HG03196 (cell line): ENCODE measurements around the gene ASCL5.

Experiments
- ATAC-seq: cut with Tn5 transposase; IDR thresholded peaks from one replicate; pipeline ENCODE4 v1.9.1; 2021; ENCODE audit not compliant: unreplicated experiment

The ASCL5 gene

DNA sequence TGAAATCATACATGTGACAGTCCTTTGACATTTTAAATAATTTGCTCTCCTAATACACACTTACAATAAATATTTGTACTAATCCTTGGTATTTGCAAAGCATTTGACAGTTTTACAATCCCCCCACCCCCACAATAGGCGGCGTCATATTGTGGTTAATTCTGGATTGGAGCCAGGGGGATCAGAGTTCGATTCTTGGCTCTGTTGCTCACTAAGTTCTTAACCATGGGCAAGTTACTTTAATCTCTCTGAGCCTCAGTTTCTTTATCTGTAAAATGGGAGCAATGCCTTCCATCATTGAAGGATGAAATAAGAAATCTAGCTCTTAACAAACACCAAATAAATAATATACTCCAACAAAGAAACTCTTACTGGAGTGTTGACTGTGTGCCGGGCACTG, 38.6 kb downstream of the ASCL5 start:
- ATAC-seq = no peak

DNA sequence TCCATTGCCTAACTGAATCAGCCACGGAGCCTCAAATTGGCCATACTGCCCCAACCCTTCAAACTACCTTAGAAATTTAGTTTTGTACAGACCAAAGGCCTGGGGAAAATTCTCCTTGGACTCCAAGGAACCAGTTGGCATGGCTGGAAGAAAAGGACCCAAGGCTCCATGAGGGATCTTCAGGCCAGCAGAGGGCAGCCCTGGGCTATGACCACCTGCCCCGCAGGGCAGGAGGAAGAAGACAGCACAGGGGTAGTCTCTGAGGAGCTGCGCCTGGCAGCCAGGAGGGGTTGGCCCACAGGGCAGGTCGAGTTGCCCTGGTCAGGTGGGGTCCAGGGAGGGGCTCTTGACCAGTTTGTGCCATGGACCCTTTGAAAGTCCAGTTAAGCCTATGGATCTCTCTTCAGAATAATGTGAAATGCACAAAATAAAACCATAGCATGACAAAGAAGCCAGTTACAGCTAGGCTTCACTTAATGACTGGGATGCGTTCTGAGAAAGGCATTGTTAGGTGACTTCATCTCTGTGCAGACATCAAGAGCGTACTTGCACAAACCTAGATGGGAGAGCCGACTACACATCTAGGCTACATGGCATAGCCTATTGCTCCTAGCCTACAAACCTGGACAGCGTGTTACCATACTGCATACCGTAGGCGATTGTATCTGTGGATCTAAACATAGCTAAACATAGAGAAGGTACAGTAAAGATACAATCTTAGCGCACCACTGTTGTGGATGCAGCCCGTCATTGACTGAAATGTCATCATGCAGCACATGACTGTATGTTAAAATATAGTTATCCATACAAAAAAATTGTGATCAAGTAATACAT, 40.9 kb downstream of the ASCL5 start:
- no peak for ATAC-seq

DNA sequence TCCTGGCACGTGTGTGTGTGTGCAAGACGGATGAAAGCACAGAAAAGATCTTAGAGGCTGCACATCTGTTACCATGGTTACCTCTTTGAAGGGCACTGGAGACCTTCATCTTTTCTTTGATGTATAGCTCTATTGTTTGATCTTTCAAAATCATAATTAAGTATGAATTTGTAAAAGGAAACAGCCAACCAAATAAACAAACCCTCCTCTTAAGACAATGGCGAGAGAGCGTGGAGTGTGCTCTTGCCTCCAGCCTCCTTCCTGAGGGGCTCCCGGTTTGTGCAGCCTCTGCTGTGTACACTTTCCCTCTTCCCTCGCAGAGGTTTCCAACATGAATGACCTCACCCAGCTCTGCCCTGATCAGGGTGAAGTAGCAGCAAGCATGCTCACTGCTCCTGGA, 42.7 kb downstream of the ASCL5 start:
- no peak for ATAC-seq

DNA sequence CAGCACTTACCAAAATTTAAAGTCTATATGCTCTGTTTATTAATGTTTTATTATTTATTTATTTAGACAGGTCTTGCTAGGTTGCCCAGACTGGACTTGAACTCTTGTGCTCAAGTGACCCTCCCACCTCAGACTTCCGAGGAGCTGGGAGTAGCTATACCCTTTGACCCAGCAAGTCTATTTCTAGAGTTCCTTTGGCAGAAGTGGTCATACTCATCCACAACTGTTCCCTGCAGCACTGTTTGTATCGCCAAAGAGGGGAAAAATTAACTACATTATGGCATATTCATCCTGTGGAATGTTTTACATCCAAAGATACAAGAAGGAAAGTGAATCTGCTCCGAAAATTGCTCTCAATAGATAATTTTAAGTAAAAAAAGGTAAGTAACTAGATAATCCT, 43.2 kb downstream of the ASCL5 start:
- ATAC-seq = no peak

DNA sequence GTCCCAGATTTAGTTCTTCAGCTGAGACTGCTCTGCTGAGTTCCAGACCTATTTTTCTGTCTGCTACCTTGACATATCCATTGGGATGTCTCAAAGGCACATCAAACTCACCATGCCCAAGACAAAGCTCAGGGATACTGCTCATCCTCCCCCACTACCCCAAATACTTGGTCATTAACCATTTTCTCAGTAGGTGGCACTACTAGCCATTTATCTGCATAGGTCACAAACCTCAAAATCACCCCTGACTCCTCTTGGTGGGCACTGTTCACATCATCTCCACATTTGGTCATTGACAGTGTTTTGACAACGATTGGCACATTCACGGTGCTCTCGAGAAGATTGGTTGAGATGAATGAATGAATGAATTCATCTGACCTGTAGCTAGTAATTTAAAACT, 46.8 kb downstream of the ASCL5 start:
- ATAC-seq = no peak

DNA sequence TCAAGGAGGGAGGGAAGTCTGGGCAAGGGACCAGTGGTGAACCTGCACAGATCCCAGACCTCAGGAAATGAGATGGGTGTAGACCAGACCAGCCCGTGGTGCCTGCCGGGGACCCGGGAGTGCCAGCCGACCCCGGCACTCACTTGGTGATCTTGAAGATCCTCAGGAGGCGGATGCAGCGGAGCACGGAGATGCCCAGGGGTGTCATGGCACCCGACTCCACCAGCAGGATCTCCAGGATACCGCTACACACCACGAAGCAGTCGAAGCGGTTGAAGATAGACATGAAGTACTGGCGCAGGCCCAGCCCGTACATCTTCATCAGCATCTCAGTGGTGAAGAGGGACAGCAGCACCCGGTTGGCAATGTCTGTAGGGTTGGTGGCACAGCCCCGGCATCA, 49.2 kb downstream of the ASCL5 start:
- ATAC-seq = no peak

DNA sequence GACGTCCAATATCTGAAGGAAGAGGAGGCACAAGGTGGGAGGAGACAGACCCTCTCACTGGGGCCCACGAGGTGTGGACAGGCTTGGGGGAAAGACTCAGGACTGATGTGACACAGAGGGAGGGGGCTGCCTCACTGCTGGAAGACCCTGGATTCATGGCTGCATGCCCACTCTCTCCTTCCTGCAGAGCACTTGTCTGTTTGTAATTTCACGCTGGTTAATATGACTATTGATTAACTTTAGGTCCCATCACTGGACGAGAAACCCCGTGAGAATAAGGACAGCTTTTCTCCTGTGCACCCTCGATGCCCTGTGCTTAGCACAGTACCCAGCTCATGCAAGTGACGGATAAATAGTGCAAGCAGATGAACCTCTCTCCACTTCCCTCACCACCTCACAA, 49.9 kb downstream of the ASCL5 start:
- ATAC-seq = no peak

DNA sequence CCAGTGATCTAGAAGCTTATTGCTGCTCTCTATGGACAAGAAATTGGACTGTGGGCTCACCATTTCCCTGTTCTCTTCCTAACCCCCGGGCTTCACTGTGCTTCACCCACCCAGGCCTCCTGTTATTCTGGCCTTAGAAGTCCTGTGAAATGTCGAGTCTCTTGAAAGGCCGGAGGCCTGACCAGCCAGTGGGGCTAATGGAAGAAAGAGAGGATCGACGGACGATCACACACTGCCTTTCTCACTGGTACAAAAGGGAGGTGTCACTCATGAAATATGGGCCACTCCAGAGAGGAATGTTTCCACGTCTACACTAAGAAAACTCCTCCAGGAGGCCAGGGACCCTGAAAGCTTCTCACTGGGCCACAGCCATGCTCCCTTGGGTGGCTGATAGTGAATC, 50.9 kb downstream of the ASCL5 start:
- ATAC-seq = no peak

DNA sequence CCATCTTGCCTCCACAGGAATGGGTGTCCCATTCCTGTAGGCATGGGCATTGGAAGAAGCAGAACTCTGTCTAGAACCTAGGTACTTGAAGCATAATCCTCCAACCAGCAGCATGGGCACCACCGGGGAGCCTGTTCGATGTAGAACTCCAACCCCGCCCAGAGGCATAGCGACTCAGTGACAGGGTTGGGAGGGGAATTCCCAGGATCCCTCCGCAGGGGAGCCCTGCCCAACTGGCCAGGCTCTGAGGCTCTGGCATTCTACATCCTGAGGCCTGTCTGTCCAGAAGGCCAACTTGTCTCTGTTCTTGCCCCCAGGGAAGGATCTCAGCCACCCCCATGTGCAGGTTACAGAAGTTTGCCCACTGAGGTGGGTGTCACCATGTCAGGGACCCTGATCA, 53.0 kb downstream of the ASCL5 start:
- ATAC-seq = no peak

DNA sequence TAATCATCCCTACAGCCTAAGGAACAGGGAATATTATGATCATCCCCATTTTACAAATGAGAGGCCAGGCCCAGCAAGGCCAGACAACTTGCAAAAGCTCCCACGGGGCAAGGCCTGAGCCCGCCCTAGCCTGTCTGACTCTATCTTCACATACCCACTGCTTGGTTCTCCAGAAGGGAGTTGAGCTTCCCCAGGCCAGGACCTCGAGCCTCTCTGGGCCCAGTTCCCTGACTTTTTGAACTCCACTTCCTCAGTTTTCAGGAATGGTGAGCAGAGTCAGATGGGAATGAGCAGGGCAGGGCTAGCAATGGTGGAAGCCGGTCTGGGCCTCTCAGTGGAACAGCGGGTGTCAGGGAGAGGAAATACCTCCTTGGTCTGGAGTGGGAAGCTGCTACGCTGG, 54.1 kb downstream of the ASCL5 start:
- no peak for ATAC-seq

DNA sequence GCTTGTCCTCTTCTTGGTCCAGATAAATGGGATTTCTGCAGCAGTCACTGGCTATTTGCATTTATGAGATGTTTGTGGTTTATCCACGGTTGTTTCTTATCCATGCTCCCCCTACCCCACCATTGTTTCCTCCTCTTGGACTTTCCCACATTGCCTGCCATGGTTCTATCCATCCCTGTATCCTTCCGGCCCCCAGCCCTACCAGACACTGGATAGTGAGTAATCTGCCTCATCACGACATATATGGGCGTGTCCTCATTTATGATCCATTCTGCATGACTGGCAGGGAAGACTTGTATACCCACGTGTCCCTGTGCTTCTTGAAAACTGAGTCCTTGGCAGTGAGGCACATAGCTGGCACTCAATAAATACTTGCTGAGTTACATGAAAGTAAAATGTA, 54.8 kb downstream of the ASCL5 start:
- no peak for ATAC-seq

DNA sequence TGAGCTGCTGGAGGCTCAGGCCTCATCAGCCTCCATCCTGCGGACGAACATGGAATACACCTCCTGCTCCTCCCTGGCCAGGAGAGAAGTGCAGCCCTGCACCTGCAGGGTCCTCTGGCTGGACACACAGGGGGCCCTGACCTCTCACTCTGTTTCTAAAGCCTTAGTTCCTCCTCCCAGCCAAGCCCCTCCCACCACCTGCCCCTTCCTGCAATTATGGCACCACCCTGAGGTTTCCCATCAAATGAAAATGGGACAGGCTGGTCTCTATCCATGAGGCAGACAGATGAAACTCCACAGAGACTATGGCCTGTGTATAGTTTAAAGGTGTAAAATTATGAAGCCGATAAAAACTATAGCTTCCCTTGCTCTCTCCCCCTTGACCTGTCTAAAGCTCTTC, 57.3 kb downstream of the ASCL5 start:
- ATAC-seq = no peak

DNA sequence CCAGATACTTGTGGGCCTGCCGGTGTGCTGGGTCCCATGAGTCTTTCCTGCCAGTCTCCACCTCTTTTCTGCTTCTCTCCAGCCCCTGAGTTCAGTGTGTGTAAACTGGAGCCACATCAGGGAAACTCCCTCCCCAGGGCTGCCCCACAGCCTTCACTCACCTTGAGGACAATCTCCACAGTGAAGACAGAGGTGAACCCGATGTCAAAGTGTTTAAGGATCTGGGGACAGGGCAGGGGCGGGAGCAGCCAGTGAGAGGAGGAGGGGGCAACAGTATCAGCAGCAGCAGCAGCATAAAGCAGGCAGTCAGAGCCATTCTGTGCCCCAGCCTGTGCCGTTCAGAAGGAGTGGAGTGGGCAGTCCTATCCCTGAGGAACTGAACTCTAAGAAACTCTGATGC, 58.0 kb downstream of the ASCL5 start:
- no peak for ATAC-seq

DNA sequence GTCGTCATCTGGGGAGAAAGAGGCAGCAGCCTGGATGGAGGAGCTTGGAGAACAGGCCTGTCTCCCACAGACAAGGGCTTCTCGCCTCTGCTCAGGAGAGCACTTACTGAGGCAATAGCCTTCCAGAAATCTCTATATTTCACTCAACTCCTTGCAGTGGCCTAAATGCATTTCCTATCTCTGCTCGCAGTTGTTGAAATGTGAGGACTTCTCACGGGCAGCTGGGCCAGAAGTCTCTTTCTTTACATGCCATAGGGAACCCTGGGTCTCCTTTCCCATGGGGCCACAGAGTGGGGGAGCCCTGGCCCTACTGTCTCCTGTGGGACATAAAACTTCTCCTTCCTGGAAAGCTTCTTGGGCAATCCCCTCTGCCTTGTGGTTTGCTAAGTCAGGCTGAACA, 60.0 kb downstream of the ASCL5 start:
- no peak for ATAC-seq

DNA sequence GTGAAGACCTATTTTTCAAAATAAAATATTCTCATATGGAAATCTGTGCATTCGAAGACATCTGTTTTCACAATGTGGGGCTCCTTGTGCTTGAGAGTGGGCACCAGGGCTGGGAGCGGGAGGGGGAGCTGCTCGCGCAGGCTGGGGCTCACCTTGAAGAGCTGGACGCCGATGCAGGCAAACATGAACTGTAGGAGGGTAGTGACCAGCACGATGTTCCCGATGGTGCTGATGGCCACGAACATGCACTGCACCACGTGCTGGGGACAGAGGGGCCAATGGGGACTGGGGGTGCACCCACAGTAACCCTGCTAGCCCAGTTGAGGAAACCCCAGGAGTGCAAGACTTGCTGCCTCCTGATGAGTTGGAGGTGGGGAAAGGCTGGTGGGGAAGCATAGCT, 61.3 kb downstream of the ASCL5 start:
- no peak for ATAC-seq

DNA sequence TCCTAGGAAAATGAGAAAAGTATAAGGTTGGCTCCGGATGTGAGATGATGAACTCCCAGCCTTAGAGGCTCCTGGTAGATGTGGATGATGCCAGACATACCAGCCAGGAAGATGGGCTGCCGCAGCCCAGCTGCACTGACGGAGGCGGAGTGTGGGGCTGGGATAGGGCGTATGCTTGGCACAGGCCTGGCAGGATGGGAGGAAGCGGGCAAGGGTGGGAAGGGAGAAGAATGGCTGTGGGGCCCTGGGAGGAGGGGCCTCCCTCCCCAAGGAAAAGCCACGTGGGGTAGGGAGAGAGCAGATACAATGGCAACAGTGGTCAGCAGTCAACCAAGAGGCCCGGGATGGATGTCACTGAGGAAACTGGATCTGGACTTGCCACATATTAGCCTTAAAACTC, 62.2 kb downstream of the ASCL5 start:
- ATAC-seq = no peak
